GM18498 (cell line): ENCODE data around the gene TEX2.

ENCODE experiments used
- ATAC-seq: cut with Tn5 transposase; IDR thresholded peaks from one replicate; pipeline ENCODE4 v1.9.1; 2021; ENCODE audit warnings: mild to moderate bottlenecking, moderate library complexity; ENCODE audit not compliant: unreplicated experiment

The TEX2 gene

DNA sequence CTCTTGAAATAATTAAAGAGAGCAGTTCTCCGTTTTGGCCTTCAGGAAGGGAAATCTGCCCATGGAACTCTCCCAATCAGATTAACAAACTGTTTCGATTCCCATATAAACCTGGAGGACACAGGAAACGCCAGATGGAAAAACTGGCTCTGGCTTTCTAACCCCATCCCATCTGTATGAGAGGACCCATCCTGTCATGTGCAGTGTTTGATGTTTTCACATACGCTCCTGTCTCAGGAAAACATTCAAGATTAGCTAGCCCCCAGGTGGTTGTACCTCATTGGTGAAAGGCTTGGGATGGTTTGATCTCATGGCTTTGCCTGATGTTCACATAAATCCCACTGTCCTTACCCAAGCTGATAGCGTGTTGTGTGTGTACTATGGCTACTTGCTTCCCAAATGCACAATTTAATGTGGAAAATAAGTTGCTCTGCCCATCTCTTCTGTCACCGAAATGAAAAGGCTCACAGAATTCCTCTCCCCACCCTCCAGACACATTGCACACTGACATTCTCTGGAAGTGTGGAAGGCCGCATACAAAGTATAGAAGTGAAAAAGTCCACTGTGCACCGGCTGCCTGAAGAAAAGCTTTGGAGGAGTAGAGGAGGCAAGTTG, 114.9 kb downstream of the TEX2 start:
- no peak for ATAC-seq

DNA sequence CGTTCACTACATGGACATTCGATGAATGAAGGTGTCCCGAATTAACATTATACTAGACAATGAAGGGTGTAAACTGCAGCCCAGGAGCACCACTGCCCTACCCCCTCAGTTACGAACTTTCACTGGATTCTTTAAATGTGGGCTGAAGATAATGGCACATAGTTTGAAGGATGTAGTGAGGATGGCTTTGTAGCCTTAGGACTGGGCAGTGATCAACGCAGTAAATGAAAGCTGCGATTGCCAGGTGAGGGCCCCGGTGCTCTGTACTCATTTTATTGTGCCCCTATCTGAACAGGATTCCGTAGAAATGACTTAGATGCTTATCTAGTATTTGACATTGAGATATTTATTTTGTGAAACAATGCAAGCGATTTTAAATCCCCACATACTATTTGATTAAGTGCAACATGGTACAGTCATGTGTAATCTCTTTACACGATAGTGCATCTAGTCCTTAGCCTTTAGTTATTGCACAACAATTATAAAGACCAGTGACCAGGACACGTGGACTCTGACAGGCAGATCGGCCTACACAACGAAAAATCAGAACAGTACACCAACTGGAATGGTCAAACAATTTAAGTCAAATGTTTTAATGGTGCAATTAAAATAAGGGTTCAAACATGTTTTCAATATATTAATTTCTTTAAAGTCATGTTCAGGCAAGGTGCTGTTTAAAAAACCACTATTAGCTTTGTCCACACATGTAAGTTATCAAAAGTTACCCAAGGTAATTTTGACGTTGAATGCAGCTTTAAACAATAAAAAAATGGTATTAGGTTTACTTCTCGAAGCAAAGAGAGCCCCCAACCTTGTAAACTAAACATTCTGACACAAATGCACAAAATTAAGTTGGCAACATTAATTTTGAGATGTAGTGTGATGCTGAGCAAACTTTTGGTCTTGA, 115.7 kb downstream of the TEX2 start:
- no peak for ATAC-seq

DNA sequence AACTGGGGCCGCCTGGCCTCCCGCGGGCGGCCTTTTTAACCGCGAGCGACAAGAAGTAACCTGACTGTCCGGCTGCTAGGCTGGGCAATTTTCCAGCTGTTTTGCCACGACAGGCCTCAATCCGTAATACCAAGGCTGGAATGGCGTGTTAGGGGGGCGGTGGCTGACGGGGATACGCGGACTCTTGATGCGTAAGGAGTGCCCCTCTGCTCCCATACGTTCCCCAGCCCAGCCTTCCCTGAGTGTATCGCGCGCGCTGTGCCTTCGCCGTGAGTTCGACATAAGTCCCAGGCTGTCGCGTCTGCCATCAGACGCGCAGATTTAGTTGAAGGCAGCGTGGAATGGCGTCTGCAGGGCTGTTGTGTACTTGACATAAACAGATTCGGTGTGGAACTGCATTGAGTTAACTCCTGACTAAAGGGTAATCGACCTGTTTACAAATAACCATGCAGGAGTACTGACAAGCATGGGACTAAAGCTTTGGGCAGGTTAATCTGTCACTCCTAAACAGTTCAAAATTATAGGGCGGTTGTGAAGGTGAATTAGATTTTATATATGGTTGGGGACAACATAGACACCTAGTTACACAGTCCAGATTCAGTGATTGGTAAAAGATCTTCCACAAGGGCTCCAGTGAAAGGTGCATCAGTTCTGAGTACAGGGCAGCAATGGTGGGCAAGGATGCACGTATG, 116.5 kb downstream of the TEX2 start:
- ATAC-seq: no peak

DNA sequence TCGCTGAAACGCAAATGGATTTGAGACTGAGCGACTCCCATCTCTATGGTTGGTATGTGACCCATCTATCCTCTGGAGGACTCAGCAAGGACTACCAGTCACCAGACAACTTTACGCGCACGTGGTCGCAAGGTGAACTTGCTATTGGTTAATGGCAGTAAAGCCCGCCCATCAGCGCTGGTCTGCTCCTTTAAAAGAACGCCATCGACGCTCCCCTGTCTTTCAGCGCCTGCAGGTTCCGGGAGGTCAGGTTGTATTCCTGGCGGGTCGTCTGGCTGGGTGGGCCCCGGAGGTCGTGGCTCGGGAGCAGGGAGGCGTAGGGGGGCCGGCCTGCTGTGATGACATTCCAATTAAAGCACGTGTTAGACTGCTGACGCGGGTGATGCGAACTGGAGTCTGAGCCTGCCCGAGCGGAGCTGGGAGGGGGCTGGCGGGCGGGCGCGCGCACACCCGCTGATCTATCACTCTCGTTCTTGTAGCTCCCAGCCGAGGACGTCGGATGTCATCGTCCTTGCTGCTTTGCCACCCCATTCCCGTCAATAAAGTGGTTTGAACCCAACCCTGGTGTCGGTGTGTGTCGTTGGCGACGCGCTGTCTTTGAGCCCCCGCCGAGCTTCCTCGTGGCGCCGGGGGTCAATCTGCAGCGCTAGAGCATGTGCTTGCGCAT, 117.2 kb downstream of the TEX2 start:
- ATAC-seq: peak; percentile 95

DNA sequence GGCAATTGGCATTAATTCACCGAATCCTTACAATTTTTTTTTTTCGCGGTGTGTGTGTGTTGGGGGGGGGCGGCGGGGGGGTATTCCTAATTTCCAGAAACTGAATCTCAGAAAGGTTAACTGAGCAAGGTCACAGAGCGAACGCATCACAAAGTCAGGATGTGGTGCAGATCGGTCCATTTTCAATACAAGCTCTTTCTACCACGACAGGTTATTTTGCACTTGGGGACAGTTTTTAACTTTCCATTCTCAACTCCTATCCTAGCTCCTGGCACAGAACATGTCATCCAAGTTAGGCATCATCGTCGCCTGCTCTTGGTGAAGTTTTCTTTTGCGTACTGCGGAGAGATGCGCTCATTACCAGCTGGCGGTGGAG, 117.7 kb downstream of the TEX2 start:
- ATAC-seq: peak; percentile 14

DNA sequence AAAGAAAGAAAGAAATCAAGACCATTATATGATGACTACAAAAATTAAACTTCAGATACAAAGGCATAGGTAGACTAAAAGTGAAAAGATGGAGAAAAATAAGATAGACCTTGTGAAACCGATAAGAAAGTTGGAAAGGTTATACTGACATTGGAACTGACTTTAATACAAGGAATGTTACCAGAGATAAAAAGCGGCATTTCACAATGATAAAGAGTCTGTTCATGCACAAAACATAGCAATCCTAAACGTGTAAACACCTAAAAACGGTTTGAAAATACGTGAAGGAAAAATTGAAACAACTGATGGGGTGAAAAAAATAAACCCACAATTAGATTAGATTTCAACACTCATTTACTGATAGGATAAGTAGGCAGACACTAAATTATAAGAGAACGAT, 123.5 kb downstream of the TEX2 start:
- ATAC-seq: no peak

DNA sequence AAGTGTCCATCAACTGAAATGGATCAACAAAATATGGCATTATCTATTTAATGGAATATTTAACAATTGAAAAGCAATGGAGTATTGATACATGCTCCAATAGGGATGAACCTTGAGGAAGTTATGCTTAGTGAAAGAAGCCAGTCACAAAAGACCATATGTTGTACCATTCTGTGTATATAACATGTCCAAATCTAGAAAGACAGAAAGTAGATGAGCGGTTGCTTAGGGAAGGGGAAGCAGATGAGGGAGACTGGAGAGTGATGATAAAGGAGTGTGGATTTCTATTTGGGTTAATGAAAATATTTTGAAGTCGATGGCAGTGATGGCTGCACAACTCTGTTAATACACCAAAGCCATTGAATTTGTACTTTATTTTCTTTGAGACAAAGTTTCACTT, 124.6 kb downstream of the TEX2 start:
- no peak for ATAC-seq

DNA sequence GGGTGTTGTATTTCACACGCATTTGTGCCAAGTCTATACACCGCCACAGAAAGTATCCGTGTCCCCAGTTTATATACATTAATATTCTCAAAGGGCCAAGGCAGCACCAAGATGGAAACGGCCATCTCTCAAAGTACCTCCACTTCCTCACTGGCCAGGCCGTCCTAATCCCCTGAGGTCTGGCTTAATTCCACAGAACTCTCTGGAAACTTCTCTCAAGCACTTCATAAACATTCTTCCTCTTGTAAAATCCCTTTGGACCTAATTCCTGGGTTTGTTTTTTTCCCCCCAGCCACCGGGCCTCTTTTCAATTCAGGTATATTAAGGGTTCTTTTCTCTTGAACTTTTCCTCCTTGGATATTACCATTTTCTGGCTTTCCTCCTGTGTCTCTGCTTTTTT, 128.1 kb downstream of the TEX2 start:
- ATAC-seq: no peak

DNA sequence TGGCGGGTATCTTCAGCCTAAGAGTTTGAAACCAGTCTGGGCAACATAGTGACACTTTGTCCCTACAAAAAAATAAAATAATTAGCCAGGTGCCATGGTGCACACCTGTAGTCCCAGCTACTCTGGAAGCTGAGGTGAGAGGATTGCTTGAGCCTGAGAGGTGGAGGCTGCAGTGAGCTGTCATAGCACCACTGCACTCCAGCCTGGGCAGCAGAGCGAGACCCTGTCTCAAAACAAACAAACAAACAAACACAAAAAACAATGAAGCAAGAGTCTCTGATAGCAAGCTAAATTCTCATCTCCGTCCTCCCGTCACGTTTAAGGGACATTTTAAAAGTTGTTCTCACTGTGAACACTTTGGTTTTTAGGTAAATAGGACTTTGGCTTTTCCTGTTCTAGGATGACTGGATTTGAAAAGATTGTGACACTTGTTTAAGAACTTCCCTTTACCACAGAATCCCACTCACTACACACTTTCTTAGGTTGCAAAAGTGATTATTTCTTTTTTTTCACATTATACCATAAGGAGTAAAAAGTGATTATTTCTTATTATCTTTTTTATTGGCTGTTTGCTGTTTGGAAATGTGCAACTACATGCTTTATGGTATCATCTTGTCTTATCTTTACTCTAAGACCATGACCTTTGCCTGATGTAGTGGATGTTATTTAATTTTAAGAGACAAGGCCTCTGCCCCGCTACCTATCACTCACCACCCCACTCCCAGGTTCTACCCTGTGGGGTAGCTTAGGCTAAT, 128.7 kb downstream of the TEX2 start:
- no peak for ATAC-seq

DNA sequence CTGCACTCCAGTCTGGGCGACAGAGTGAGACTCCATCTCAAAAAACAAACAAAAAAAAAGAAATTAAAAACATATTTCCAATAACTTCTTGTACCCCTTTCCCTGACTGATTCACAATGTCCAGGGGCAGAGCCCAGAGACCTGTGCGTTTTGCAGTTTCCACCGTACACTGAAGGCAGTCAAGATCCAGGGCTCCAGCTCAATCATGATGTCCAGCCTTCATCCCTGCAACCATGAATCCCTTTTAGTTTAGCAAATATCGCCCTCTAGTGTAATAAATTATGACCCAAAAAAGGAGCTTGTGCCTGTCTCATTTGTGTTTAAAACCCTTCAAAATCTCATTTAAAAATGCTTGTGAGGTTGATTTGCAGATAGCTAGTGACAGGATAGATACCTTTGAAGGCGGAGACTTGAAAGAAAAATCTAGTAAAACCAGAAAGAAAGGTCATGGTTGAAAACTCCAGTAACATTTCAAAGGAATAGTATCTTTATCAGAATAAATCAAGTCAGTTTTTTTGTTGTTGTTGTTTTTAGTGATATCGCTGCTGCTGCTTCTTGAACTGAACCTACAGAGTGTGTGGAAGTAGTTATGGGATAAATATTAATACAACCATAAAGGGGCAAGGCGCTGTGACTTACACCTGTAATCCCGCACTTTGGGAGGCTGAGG, 129.4 kb downstream of the TEX2 start:
- no peak for ATAC-seq

DNA sequence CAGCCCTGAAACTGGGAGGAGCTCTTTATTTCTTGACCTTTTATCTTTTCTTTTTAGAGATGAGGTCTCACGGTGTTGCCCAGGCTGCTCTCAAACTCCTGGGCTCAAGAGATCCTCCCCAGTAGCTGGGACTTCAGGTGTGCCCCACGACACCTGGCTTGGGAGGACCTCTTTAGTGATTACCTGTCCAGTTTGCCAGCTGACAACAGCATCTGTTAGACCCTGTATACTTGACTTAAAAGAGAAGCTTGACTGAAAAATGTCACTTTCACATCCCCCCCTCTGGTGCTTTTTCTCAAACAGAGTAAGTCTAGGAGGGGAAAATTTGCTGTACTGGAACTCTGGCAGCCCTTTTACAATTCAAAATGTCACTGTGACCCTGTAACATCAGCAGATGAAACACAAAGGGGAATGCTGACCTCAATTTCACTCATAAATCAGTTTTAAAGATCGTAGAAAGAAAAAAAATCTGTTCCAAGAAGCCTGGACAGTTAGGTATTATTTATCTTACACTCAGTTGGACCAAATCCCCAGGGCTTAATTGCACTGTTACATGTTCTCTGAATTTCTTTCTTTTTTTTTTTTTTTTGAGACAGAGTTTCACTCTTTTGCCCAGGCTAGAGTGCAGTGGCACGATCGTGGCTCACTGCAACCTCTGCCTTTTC, 131.3 kb downstream of the TEX2 start:
- ATAC-seq: no peak

DNA sequence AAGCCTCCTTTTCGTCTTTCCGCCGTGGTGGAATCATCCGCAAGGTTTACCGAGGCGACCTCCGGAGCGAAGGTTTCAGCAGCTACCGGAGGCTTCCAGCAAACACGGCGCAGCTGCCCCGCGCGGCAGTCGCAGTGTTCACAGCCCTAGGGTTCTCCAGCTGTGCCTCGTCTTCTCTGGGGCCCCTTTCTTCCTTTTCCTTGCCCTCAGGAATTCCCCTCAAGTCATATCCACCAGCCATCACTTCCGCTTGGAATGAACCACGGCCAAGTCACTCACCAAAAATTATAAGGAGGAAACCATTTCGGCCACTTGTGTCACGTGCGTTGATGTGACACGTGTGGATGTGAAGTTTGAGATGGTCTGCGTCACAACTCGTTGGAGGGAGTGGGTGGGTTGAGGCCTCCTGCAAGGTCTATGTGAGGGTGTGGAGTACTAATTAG, 132.5 kb downstream of the TEX2 start:
- peak; percentile 7 for ATAC-seq

DNA sequence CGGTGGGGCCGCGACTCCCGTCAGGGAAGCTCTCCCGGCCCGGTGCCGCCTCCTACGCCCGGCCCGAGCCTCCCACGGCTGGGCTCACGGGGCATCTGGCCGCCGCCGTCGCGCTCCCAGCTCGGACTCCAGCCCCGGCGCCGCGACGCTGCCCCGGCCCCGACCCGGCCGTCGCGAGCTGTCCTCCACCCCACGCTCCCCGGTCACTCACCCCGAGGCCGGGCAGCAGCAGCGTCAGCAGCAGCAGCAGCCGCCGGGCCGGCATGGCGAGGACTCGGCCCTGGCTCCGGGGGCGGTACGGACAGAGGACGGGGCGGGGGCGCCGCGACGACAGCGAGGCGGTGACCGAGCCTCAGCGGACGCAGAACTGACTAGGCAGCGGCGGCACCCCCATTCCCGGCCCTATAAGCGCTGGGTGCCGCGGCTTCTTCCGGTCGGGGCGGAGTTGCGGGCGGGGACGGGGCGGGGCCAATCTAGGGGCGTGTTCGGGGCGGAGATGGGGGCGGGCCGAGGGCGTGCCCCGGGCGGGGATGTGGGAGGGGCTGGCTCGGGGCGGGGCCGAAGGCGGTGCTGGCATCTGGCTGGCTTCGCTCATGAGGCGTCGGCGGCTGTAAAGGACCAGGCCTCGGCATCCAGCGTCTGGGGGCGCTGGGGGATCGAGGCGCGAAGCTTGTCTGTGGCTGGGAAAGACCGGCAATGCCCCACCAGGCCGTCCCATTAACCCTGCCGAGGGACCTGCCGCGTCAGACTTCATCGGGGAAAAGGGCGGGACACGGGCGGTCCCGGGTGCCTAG, 133.1 kb downstream of the TEX2 start, which contains the start of gene ERN1:
TSS of gene ERN1 (minus strand) at position 380 of the 794 bp plus-strand sequence. CDS start at position 265, 115 bp downstream.
- peak; percentile 88 for ATAC-seq

DNA sequence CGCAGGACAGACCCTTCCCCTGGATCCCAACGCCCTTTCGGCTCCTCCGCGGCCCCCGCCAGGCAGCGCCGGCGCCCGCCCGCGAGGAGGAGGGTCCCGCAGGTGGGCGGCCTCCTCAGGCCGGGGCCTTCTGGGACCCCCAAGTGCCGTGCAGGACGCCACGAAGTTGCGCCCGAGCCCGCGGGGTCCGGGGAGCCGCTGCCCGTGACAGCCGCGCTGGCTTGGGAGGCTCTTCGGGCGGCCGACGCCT, 133.6 kb downstream of the TEX2 start:
- no peak for ATAC-seq

DNA sequence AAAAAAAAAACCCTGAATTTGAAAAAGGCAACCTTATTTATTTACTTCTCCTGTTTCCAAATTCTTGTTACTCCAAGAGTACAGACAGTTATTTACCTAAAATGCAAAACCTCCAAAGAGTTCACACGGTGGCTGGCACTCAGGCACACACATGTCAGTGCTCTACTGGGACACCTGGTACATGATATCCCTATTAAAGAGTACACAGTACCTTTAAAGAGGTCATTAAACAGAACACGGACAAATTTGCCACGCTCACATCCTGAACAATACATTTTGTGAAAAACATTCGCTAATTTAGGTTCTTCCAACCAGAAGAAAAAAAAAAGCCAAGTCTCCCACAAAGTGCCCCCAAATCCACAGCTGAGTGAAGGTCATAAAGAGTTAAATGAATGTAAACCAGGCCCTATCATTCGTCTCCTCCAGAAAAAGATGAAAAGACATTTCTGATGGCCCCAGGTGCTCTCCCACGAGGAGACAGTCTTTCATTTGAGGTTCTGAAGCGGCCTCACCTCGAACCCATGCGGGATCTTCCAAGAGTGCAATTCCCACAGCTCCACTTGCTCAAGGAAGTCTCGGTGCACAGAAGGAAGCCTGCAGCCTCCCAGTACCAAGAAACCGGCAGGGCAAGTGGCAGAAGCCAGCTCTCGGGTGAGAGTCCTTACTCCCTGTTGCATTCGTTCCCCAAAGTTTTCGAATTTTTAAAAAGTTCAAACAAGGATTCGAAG, 134.1 kb downstream of the TEX2 start:
- ATAC-seq: no peak

DNA sequence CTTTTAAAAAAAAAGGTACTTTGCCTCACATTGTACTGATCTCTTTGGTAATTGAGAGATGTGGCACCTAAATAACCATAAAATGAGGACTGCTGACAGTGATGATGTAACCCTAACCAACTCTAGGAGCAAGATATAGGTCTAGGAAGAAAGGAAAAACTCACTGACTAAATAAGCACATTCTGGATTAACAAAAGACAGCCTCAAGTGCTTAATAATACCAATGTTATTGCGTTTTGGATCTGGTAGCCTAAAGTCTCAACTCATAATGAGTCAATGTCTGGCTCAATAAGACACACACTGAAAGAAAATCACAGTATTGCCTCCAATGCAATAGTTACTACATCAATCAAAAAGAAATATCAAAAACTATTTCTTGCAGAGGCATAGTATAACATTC, 136.1 kb downstream of the TEX2 start:
- ATAC-seq: no peak

DNA sequence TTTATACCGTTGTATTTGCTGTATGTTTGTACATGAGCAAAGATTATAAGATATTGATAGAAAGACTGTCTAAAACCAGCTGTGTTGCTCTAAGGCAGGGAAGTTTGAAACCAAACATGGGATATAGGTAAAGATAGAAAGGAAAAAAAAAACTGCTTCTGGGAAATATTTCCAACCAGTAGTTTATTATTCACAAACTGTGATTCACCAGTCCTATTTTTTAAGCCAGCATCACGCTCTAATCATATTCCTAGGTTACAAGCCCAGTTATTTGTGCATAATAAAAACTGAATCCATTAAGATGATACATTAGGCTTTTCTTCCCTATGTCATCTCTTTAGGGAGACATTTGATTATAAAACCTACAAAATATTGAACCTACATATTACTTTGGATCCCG, 137.1 kb downstream of the TEX2 start:
- ATAC-seq: no peak

DNA sequence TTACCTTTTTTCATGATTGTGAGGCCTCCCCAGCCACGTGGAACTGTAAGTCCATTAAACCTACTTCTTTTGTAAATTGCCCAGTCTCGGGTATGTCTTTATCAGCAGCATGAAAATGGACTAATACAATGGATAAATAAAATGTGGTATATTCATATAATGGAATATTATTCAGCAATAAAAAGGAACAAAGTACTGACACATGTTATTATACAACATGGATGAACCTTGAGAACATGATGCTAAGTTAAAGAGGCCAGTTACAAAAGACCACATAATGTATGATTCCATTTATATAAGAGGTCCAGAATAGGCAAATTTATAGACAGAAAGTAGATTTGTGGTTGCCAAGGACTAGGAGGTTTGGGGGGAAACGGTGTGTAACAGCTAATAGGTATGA, 138.5 kb downstream of the TEX2 start:
- no peak for ATAC-seq
